Measurements from ENCODE around the gene NDST1. TPM values are rescaled to one million over a fixed set of nuclear protein-coding genes. Genes with fewer than 3 reads are reported as not detected.

NDST1 gene
- total RNA-seq, 6 donors from 2014 or later: 81.7 to 265 (median 166) TPM

DNA sequence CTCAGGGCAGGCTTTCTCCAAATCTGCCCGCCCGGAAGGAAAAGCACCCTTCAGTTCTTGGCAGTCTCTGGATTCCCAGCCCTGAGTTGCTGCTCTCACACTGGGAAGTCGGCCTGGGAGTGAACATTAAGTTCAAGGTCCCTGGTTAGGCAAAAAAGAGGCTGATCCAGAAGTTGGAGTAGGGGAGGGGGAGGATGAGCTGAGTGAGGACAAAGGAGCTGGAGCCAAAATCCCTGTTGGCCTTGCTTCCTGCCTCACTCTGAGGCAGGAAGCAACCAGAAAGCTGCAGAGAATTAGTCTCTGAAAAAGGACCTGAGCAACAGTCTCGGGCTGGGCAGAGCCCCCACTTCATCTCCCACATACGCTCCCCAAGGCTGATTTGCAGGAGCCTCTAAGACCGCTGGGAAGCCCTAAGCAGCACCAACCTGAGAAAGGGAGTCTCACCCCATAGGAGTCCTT, 43.3 kb upstream of the NDST1 start:
- TF ChIP-seq POLR2A (IDR thresholded peaks at IDR 0.05): no peak
- TF ChIP-seq, protein P1, sequence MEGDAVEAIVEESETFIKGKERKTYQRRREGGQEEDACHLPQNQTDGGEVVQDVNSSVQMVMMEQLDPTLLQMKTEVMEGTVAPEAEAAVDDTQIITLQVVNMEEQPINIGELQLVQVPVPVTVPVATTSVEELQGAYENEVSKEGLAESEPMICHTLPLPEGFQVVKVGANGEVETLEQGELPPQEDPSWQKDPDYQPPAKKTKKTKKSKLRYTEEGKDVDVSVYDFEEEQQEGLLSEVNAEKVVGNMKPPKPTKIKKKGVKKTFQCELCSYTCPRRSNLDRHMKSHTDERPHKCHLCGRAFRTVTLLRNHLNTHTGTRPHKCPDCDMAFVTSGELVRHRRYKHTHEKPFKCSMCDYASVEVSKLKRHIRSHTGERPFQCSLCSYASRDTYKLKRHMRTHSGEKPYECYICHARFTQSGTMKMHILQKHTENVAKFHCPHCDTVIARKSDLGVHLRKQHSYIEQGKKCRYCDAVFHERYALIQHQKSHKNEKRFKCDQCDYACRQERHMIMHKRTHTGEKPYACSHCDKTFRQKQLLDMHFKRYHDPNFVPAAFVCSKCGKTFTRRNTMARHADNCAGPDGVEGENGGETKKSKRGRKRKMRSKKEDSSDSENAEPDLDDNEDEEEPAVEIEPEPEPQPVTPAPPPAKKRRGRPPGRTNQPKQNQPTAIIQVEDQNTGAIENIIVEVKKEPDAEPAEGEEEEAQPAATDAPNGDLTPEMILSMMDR (IDR thresholded peaks at IDR 0.05): no peak
- TF ChIP-seq POLR2AphosphoS5 (IDR thresholded peaks at IDR 0.05): peak in 1 of 2 donors; percentile 55
- no peak for TF ChIP-seq EP300 (IDR thresholded peaks at IDR 0.05)
- H3K9me3 ChIP-seq: no peaks in the 10 kb centered on the region
- DNase-seq: no peak
- WGBS, 2 donors: 43 to 61% methylated on average over 5 to 6 of the region's 6 CpGs
- H3K4me1 ChIP-seq: peaks cover 7 to 21% (median 18%) of the 10 kb centered on the region in 4 donors
- ATAC-seq (ENCODE audit: low FRiP score in 2 of 2): peak; percentile 42 to 64
- H3K27ac ChIP-seq: peak overlapping the region; percentile 0 to 80 (median 48)
- H3K4me3 ChIP-seq: no peak overlapping the region
- no peaks in the 10 kb centered on the region for H3K36me3 ChIP-seq
- no peaks in the 10 kb centered on the region for H3K27me3 ChIP-seq

DNA sequence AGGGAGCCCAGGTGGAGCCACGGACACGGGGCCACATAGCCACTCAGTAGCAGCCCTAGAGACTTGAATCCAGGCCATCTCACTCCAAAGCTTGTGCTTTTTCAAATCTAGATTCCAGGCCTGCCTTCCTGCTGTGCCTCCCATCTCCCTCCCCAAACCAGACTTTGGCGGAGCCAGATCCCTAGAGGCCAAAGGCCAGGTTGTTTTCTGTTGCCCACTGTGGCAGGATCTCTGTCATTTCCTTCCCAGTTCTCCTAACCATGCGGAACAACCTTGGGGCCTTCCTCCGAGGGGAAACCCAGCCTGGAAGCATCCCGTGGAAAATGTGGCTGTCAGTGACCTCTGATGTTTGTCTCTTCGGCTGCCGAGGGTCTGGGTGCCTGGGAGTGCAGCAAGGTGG, 42.0 kb upstream of the NDST1 start:
- ATAC-seq (ENCODE audit: low FRiP score in 2 of 2) (no peak), DNase-seq (no peak)
- no peaks in the 10 kb centered on the region for H3K27me3 ChIP-seq
- H3K36me3 ChIP-seq: no peaks in the 10 kb centered on the region
- H3K4me3 ChIP-seq: no peak overlapping the region
- H3K4me1 ChIP-seq: peaks cover 4 to 21% (median 18%) of the 10 kb centered on the region in 4 donors
- 56 to 66% methylated on average over 7 to 8 of the region's 8 CpGs for WGBS, 2 donors
- peak overlapping the region; percentile 0 to 80 (median 48) for H3K27ac ChIP-seq
- no peaks in the 10 kb centered on the region for H3K9me3 ChIP-seq
- TF ChIP-seq, protein P1 (IDR thresholded peaks at IDR 0.05): peak in 1 of 6 experiments; percentile 30
- TF ChIP-seq POLR2A (IDR thresholded peaks at IDR 0.05) (no peak), POLR2AphosphoS5 (IDR thresholded peaks at IDR 0.05) (peak in 1 of 2 donors; percentile 82), EP300 (IDR thresholded peaks at IDR 0.05) (peak in 1 of 4 donors; percentile 47)

- no peak overlapping the region for H3K27ac ChIP-seq
- DNase-seq: no peak
- 100% methylated on average over 4 of the region's 4 CpGs for WGBS, 2 donors
Measured at GRCh38 chr5:150468206-150468605, 39.7 kb upstream of the NDST1 start.

GRCh38 chr5:150469718-150470469, 38.0 kb upstream of the NDST1 start:
- DNase-seq (no peak), ATAC-seq (ENCODE audit: low FRiP score in 2 of 2) (peak in 1 of 2 donors; percentile 85)
- Histone ChIP-seq H3K4me1 (peaks cover under 1 to 20% (median 14%) of the 10 kb centered on the region in 4 donors), H3K27ac (no peak overlapping the region), H3K4me3 (no peak overlapping the region), H3K36me3 (no peaks in the 10 kb centered on the region), H3K9me3 (no peaks in the 10 kb centered on the region), H3K27me3 (no peaks in the 10 kb centered on the region)
- 84 to 85% methylated on average over 6 of the region's 6 CpGs for WGBS, 2 donors
- TF ChIP-seq POLR2A (IDR thresholded peaks at IDR 0.05): no peak
- TF ChIP-seq, protein P1 (IDR thresholded peaks at IDR 0.05): no peak
- no peak for TF ChIP-seq POLR2AphosphoS5 (IDR thresholded peaks at IDR 0.05)
- no peak for TF ChIP-seq EP300 (IDR thresholded peaks at IDR 0.05)

More at GRCh38 chr5:150468206-150468605, 39.7 kb upstream of the NDST1 start:
- Histone ChIP-seq H3K36me3 (no peaks in the 10 kb centered on the region), H3K4me1 (peaks cover 4 to 21% (median 18%) of the 10 kb centered on the region in 4 donors), H3K9me3 (no peaks in the 10 kb centered on the region), H3K27me3 (no peaks in the 10 kb centered on the region), H3K4me3 (no peak overlapping the region)
- no peak for TF ChIP-seq POLR2A (IDR thresholded peaks at IDR 0.05)
- no peak for TF ChIP-seq POLR2AphosphoS5 (IDR thresholded peaks at IDR 0.05)
- TF ChIP-seq, protein P1 (IDR thresholded peaks at IDR 0.05): no peak
- no peak for TF ChIP-seq EP300 (IDR thresholded peaks at IDR 0.05)
- no peak for ATAC-seq (ENCODE audit: low FRiP score in 2 of 2)
